C4-2B (cell line): ENCODE results near the gene CUL7.

Experiments
- ZFX ChIP-seq: fragments of 450-650 bp; IDR thresholded peaks from 2 replicates; pipeline ENCODE4 v1.6.1; 2017
- TF ChIP-seq, protein P1 (sequence below): fragments of 450-650 bp; conservative IDR thresholded peaks from 2 replicates; pipeline ENCODE4 v1.5.1; 2017; ENCODE audit warnings: mild to moderate bottlenecking

DNA sequence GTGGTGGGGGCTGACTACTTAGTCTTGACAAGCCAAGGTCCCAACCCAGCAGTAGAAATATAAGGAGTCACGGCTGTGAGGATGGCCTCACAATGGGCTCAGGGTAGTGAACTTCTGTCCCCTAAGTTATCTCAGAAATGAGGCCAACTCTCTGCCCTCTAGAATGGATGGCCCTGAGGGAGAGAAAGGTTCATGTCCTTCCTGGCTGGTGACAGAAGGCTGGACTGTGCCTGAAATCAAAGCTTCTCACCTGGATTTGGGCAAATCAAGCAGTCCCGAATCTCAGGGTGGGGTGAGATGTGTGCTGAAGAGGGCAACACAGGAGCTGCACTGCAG is 19.5 kb downstream of the CUL7 start:
- TF ChIP-seq, protein P1, sequence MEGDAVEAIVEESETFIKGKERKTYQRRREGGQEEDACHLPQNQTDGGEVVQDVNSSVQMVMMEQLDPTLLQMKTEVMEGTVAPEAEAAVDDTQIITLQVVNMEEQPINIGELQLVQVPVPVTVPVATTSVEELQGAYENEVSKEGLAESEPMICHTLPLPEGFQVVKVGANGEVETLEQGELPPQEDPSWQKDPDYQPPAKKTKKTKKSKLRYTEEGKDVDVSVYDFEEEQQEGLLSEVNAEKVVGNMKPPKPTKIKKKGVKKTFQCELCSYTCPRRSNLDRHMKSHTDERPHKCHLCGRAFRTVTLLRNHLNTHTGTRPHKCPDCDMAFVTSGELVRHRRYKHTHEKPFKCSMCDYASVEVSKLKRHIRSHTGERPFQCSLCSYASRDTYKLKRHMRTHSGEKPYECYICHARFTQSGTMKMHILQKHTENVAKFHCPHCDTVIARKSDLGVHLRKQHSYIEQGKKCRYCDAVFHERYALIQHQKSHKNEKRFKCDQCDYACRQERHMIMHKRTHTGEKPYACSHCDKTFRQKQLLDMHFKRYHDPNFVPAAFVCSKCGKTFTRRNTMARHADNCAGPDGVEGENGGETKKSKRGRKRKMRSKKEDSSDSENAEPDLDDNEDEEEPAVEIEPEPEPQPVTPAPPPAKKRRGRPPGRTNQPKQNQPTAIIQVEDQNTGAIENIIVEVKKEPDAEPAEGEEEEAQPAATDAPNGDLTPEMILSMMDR: no peak
- no peak for TF ChIP-seq ZFX
